Panc1 (cell line): ENCODE data around the gene CSNK1G1.

Experiments
- CTCF ChIP-seq: fragments of 450-650 bp; IDR thresholded peaks from 2 replicates; pipeline ENCODE4 v1.5.1; 2017; ENCODE audit warnings: mild to moderate bottlenecking
- REST ChIP-seq, 2 experiments: IDR thresholded peaks; 2 replicates each; pipeline ENCODE4 v1.6.1; 2011 to 2012; ENCODE audit warnings: low read depth in 2 of 2, control low read depth in 1 of 2, low read length in 1 of 2, mild to moderate bottlenecking in 1 of 2, moderate library complexity in 1 of 2; ENCODE audit not compliant: insufficient read depth in 1 of 2

DNA sequence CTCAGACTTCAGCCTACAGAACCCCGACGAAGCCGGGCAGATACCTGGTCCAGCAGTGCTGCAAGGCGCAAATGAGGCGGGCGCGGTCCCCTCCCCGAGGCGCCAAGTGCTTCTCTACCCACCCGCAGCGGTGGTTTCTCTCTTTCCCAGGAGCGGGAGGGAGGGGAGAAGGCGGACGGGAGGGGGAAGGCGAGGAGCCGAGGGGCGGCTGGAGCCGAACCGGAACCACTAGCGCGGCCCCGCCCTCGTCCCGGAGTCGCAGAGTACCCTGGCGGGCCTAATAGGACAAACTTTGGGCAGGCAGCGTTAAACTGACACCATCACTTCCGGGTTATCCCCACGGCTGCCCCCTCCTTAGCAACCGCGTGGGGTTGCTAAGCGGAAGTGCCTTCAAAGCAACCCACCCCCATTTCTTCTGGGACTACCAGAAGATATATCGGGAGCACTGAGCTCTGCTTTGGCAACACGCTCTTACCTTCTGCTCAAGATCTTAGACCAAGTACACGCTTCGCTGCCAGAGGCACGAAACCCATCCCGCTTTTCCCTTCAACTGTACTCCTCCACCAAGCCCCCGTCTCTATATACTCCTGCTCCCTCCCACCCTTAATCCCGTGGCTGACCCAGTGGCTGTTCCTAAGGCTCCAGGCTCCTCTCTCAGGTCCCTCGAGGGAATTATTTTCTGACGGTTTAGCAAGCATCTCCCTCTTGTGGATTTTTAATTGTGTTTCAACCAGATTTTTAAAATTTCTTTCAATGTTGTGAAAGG is at the start of gene CSNK1G1:
- TF ChIP-seq CTCF, result no peak
- no peak for TF ChIP-seq REST (IDR thresholded peaks at IDR 0.05; ENCODE audit: insufficient read depth in 1 of 2, low read depth in 2 of 2, low read length in 1 of 2)
